HFFc6 (cell line): Measurements from ENCODE around the gene EPAS1. TPM values are rescaled to one million over a fixed set of nuclear protein-coding genes. Genes with fewer than 3 reads are reported as not detected.

ENCODE experiments used
- DNase-seq: peaks from one replicate; pipeline ENCODE4 v3.0.0-alpha.2; 2018
- H3K27ac Mint-ChIP-seq: 2 replicates; pipeline ENCODE4 v1.8.0; 2020; ENCODE audit warnings: mild to moderate bottlenecking, mixed read lengths
- H3K27me3 Mint-ChIP-seq: 2 replicates; pipeline ENCODE4 v1.8.0; 2021; ENCODE audit warnings: mild to moderate bottlenecking, moderate library complexity, mixed read lengths; ENCODE audit not compliant: insufficient read depth
- H3K36me3 Mint-ChIP-seq: 2 replicates; pipeline ENCODE4 v1.8.0; 2021; ENCODE audit warnings: low read depth, mixed read lengths
- H3K4me1 Mint-ChIP-seq: 2 replicates; pipeline ENCODE4 v1.8.0; 2020; ENCODE audit warnings: low read depth, mixed read lengths
- H3K4me3 Mint-ChIP-seq: 2 replicates; pipeline ENCODE4 v1.8.0; 2020; ENCODE audit warnings: mild to moderate bottlenecking, moderate library complexity, mixed read lengths
- H3K9me3 Mint-ChIP-seq: 2 replicates; pipeline ENCODE4 v1.8.0; 2020; ENCODE audit warnings: mild to moderate bottlenecking, mixed read lengths
- CTCF ChIP-seq: fragments of 200-600 bp; sonication (generic); IDR thresholded peaks from 2 replicates; pipeline ENCODE4 v1.5.0; 2021; ENCODE audit warnings: antibody characterized with exemption, mild to moderate bottlenecking
- total RNA-seq, 6 experiments: library from RNA; stranded (reverse); fragmentation: NEBNext Ultra II Directional; extraction: Animal tissue kit (Norgen Biotek cat#: 25700); gene quantifications; 2 replicates in 1 of 6; 3 replicates in 5 of 6; pipeline ENCODE4 v1.2.3, GENCODE V29; 2021

Gene EPAS1
- total RNA-seq, 6 experiments from 2014 or later, result 93.5 to 115 (median 101) TPM

- no peaks in the 10 kb centered on the region for H3K9me3 Mint-ChIP-seq
- peaks cover 5% of the 10 kb centered on the region; the same call in 1 of the 2 replicates for H3K4me1 Mint-ChIP-seq
- no peak for TF ChIP-seq CTCF
- no peak overlapping the region for H3K27ac Mint-ChIP-seq
- no peaks in the 10 kb centered on the region for H3K27me3 Mint-ChIP-seq
- peaks cover 18% of the 10 kb centered on the region for H3K36me3 Mint-ChIP-seq
- no peak overlapping the region for H3K4me3 Mint-ChIP-seq
- no peak for DNase-seq
Measured at GRCh38 chr2:46377666-46378560, 80.7 kb downstream of the EPAS1 start.

GRCh38 chr2:46378616-46379015, 81.4 kb downstream of the EPAS1 start:
- no peak overlapping the region for H3K27ac Mint-ChIP-seq
- no peak overlapping the region for H3K4me3 Mint-ChIP-seq
- H3K4me1 Mint-ChIP-seq, result peaks cover 5% of the 10 kb centered on the region; the same call in 1 of the 2 replicates
- H3K9me3 Mint-ChIP-seq, result no peaks in the 10 kb centered on the region
- DNase-seq, result no peak
- H3K27me3 Mint-ChIP-seq, result no peaks in the 10 kb centered on the region
- peaks cover 14% of the 10 kb centered on the region for H3K36me3 Mint-ChIP-seq
- no peak for TF ChIP-seq CTCF

DNA sequence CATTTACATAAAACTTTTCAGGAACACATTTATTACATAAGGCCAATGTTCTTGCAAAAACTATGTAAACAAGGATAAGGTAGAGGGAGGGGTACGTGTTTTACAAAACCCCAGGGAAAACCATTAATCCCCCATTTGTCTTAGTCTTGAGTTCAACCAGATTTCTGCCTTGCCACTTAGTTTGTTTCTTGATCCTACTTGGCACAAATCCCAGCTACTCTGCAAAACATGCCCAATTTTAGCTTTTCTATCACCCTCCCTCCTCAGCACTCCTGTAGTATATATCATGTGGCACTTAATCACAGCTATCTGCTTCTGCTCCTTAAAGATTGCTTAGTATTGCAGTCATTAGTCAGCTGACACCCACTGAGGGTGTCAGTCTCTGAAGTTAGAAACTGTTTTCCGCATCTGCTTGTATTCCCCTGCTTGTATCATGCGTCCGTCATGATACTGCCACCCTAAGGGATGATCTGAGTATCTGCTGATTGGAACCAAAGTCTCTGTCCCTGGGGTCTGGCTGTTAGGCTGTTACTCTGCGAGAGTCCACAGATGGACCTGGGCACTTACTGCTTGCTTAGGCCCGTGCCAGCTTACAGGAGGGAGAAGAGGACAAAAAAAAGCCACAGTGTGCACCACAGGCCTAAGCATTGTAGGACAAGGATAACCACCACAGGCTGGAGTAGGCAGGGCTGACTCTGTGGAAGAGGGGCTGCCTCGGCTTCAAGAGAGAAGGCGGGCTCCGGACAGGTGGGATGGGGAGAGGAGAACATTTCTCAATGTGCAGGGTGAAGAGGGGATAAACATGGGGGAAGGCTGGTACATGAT, 82.2 kb downstream of the EPAS1 start:
- Mint-ChIP-seq H3K27me3 (no peaks in the 10 kb centered on the region), H3K36me3 (peaks cover 14% of the 10 kb centered on the region), H3K4me3 (no peak overlapping the region), H3K27ac (no peak overlapping the region), H3K4me1 (peaks cover 5% of the 10 kb centered on the region; the same call in 1 of the 2 replicates), H3K9me3 (no peaks in the 10 kb centered on the region)
- no peak for TF ChIP-seq CTCF
- no peak for DNase-seq

GRCh38 chr2:46380038-46380940, 83.1 kb downstream of the EPAS1 start:
- DNase-seq, result no peak

More at GRCh38 chr2:46380038-46380940, 83.1 kb downstream of the EPAS1 start:
- no peak for TF ChIP-seq CTCF
- no peaks in the 10 kb centered on the region for H3K27me3 Mint-ChIP-seq
- no peak overlapping the region for H3K27ac Mint-ChIP-seq
- peaks cover 5% of the 10 kb centered on the region; the same call in 1 of the 2 replicates for H3K4me1 Mint-ChIP-seq
- no peak overlapping the region for H3K4me3 Mint-ChIP-seq
- H3K9me3 Mint-ChIP-seq, result no peaks in the 10 kb centered on the region
- peaks cover 20% of the 10 kb centered on the region for H3K36me3 Mint-ChIP-seq
